HepG2 (cell line): Measurements from ENCODE around the gene PRM3. TPM values are rescaled to one million over a fixed set of nuclear protein-coding genes. Genes with fewer than 3 reads are reported as not detected.
A peak's percentile ranks its signal among the peaks of the same experiment; 100 is the strongest.

Experiments
- ATAC-seq: fragments of 200-7000 bp; cut with Tn5 transposase; 3 replicates; pipeline ENCODE4 v1.9.1; 2020; ENCODE audit warnings: mild to moderate bottlenecking, moderate library complexity
- BruUV-seq: library from RNA; stranded (reverse); fragments of 400-500 nt; replicated peaks from 2 replicates; lab custom pipeline; 2021; lab: Mats Ljungman, UMichigan
- CTCF ChIA-PET: fragments of 300-600 bp; formaldehyde crosslinking; extraction: SDS; loops from one replicate; lab custom pipeline; 2021; ENCODE audit warnings: low total read pairs, inconsistent platforms, low intra/inter-chr PET ratio; lab: Yijun Ruan, JAX
- POLR2A ChIA-PET: fragments of 350-600 bp; sonication (Branson Sonifier 250); formaldehyde crosslinking; loops from one replicate; lab custom pipeline; 2020; ENCODE audit warnings: antibody characterized with exemption, inconsistent platforms; lab: Yijun Ruan, JAX
- DNase-seq: peaks from one replicate; pipeline ENCODE4 v3.0.0-alpha.2; 2015; ENCODE audit warnings: low spot score
- FAIRE-seq: peaks from 3 replicates; lab custom pipeline; 2011; peaks lifted over from hg19 to GRCh38; lab: Jason Lieb, UNC
- H2AFZ ChIP-seq: one replicate; pipeline ENCODE4 v1.6.1; 2011; ENCODE audit warnings: low read length, inconsistent platforms
- H3K27ac ChIP-seq: fragments of 300-600 bp; 3 replicates; pipeline ENCODE4 v1.8.0; 2011; ENCODE audit warnings: mixed run types, mild to moderate bottlenecking, mixed read lengths, low read length, inconsistent platforms; ENCODE audit not compliant: insufficient read depth; ENCODE audit errors: extremely low read length
- H3K27me3 ChIP-seq, 2 experiments: fragments of 200-600 bp in 1 of 2; 2 replicates in 1 of 2; 3 replicates in 1 of 2; pipeline versions ENCODE4 v1.6.0 to v1.8.0; 2011; ENCODE audit warnings: low read length in 2 of 2, mild to moderate bottlenecking in 2 of 2, moderate library complexity in 2 of 2, inconsistent platforms in 1 of 2; ENCODE audit not compliant: insufficient read depth in 2 of 2, control insufficient read depth in 1 of 2
- H3K36me3 ChIP-seq, 2 experiments: fragments of 200-600 bp in 1 of 2; replicated peaks in 1 of 2; 2 replicates in 1 of 2; 3 replicates in 1 of 2; pipeline versions ENCODE4 v1.5.1 to v1.8.0; 2011; ENCODE audit warnings: low read length in 2 of 2, inconsistent platforms in 1 of 2; ENCODE audit not compliant: insufficient read depth in 2 of 2, control insufficient read depth in 1 of 2
- H3K4me1 ChIP-seq: 2 replicates; pipeline ENCODE4 v1.5.1; 2012; ENCODE audit warnings: low read length, inconsistent platforms; ENCODE audit not compliant: insufficient read depth
- H3K4me2 ChIP-seq: 2 replicates; pipeline ENCODE4 v1.6.0; 2011; ENCODE audit warnings: low read depth, low read length, inconsistent platforms
- H3K4me3 ChIP-seq, 3 experiments: fragments of 200-600 bp in 1 of 3; sonication (generic), shearing (Covaris generic) in 1 of 3; replicated peaks in 1 of 3; 2 replicates each; pipeline ENCODE4 v1.5.1; 2011 to 2016; ENCODE audit warnings: low read length in 3 of 3, inconsistent platforms in 2 of 3, low read depth in 2 of 3, mild to moderate bottlenecking in 2 of 3, control low read depth in 1 of 3, mixed read lengths in 1 of 3; ENCODE audit not compliant: insufficient read depth in 1 of 3
- H3K79me2 ChIP-seq: one replicate; pipeline ENCODE4 v1.6.1; 2011; ENCODE audit warnings: low read length, inconsistent platforms; ENCODE audit not compliant: insufficient read depth
- H3K9ac ChIP-seq: 2 replicates; pipeline ENCODE4 v1.6.0; 2011; ENCODE audit warnings: mild to moderate bottlenecking, low read depth, low read length, inconsistent platforms; ENCODE audit not compliant: insufficient read depth
- H3K9me3 ChIP-seq: 2 replicates; pipeline ENCODE4 v1.5.1; 2012; ENCODE audit warnings: mild to moderate bottlenecking, low read length
- H4K20me1 ChIP-seq: 2 replicates; pipeline ENCODE4 v1.6.0; 2011; ENCODE audit warnings: inconsistent platforms, mild to moderate bottlenecking, low read length, moderate library complexity; ENCODE audit not compliant: insufficient read depth
- AGO1 ChIP-seq: fragments of 200-400 bp; formaldehyde crosslinking; IDR thresholded peaks from 2 replicates; pipeline ENCODE4 v1.6.1; 2017; ENCODE audit warnings: mild to moderate bottlenecking, low read depth, low read length, moderate library complexity; ENCODE audit not compliant: poor library complexity, severe bottlenecking
- ARHGAP35 ChIP-seq: sonication (generic); formaldehyde crosslinking; IDR thresholded peaks from 2 replicates; pipeline ENCODE4 v1.9.0; 2022; ENCODE audit warnings: mild to moderate bottlenecking, inconsistent platforms, moderate library complexity, missing genetic modification reagents, borderline replicate concordance
- GATA4 ChIP-seq: sonication (generic); IDR thresholded peaks from 2 replicates; pipeline ENCODE4 v1.6.1; 2016; ENCODE audit warnings: antibody characterized with exemption, low read depth, borderline replicate concordance
- PITX1 ChIP-seq: sonication (generic); formaldehyde crosslinking; IDR thresholded peaks from 2 replicates; pipeline ENCODE4 v1.5.1; 2020; ENCODE audit warnings: mild to moderate bottlenecking, missing genetic modification reagents
- ZBTB38 ChIP-seq: sonication (generic); formaldehyde crosslinking; IDR thresholded peaks from 2 replicates; pipeline ENCODE4 v1.5.1; 2020; ENCODE audit warnings: mild to moderate bottlenecking, missing genetic modification reagents
- ZNF260 ChIP-seq: sonication (generic); formaldehyde crosslinking; IDR thresholded peaks from 2 replicates; pipeline ENCODE4 v1.4.0; 2020; ENCODE audit warnings: missing genetic modification reagents, low read depth, mild to moderate bottlenecking, borderline replicate concordance
- ZNF468 ChIP-seq: sonication (generic); formaldehyde crosslinking; IDR thresholded peaks from 2 replicates; pipeline ENCODE4 v1.8.0; 2022; ENCODE audit warnings: mild to moderate bottlenecking, moderate library complexity, missing genetic modification reagents
- ZNF747 ChIP-seq: sonication (generic); formaldehyde crosslinking; IDR thresholded peaks from 2 replicates; pipeline ENCODE4 v1.8.1; 2023; ENCODE audit warnings: missing genetic modification reagents, mild to moderate bottlenecking, borderline replicate concordance
- ZNF768 ChIP-seq: sonication (generic); formaldehyde crosslinking; IDR thresholded peaks from 2 replicates; pipeline ENCODE4 v1.4.0; 2020; ENCODE audit warnings: missing genetic modification reagents
- WGBS: methylation state at CpG from one replicate; pipeline ENCODE4 v1.1.6; 2017; ENCODE audit warnings: low lambda C conversion rate; 5-methylcytosine and 5-hydroxymethylcytosine counted together
- in situ Hi-C: cut with HindIII; loops from 2 replicates; pipeline ENCODE4 v1.10.0; 2017; ENCODE audit warnings: low pct_unique_long_range_greater_than_20kb; ENCODE audit not compliant: extremely low pct_ligation_motif_present
- intact Hi-C: fragments of 100-400 bp; cut with micrococcal nuclease; formaldehyde crosslinking; loops from one replicate; pipeline ENCODE4 v1.10.0; 2022; ENCODE audit not compliant: unreplicated experiment
- polyA plus RNA-seq, 8 experiments: library from polyadenylated mRNA; depleted of rRNA in 3 of 8; stranded (reverse) in 7 of 8; unstranded in 1 of 8; fragments of >200 nt; fragmentation: Illumina TruSeq in 4 of 8; extraction: Trizol in 4 of 8; gene quantifications; 2 replicates each; pipeline versions ENCODE4 v1.2.1 to v1.2.3, GENCODE V29; 2011 to 2016; ENCODE audit warnings: low read depth in 4 of 8, missing spikeins in 1 of 8, mixed read lengths in 1 of 8; ENCODE audit not compliant: insufficient read depth in 1 of 8
- total RNA-seq, 5 experiments: library from RNA; depleted of rRNA; stranded (reverse); fragments of >200 nt; fragmentation: Illumina TruSeq; extraction: Trizol; gene quantifications; 2 replicates each; pipeline ENCODE4 v1.2.3, GENCODE V29; 2016; ENCODE audit warnings: low read depth in 1 of 5
- TF ChIP-seq, protein P1 (sequence below): sonication (generic); formaldehyde crosslinking; IDR thresholded peaks from 2 replicates; pipeline ENCODE4 v1.5.1; 2020; ENCODE audit warnings: mild to moderate bottlenecking, moderate library complexity, missing genetic modification reagents
- TF ChIP-seq, protein P2 (sequence below): sonication (generic); formaldehyde crosslinking; IDR thresholded peaks from 2 replicates; pipeline ENCODE4 v1.4.0; 2020; ENCODE audit warnings: missing genetic modification reagents, borderline replicate concordance
- TF ChIP-seq, protein P3 (sequence below): sonication (generic); formaldehyde crosslinking; IDR thresholded peaks from 2 replicates; pipeline ENCODE4 v1.4.0; 2020; ENCODE audit warnings: mild to moderate bottlenecking, missing genetic modification reagents

The PRM3 gene
- total and polyA plus RNA-seq, 2 of the 13 experiments (the other 11 are each of a cell fraction or from before 2014, with no cell fraction given): not detected

DNA sequence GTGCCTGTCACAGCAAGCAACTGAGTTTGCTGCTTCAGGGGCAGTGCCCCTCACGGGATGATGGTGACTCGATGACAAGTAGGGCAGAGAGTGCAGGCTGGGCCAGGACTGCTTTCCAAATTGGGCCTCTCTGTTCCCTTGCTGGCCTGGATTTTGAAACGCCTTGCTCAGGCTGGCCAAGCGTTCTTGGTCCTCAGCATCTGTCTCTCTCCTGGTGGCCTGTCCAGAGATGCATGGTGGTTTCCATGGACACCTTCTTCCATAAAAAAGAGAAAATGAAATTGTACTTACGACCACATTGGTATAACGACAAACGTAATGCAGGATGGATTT is 27.1 kb upstream of the PRM3 start:
- WGBS: 74% methylated on average over 7 of the region's 7 CpGs
- intact Hi-C loops (no loop called here), in situ Hi-C loops (no loop called here)
- no peak for DNase-seq
- Histone ChIP-seq H3K9ac (no peak overlapping the region), H3K4me2 (no peak overlapping the region; the same call in 1 of the 2 replicates), H3K4me1 (peaks cover 85% of the 10 kb centered on the region), H3K4me3 (no peak overlapping the region), H4K20me1 (no peaks in the 10 kb centered on the region), H3K36me3 (no peaks in the 10 kb centered on the region), H2AFZ (no peak overlapping the region), H3K79me2 (no peaks in the 10 kb centered on the region), H3K27ac (no peak overlapping the region), H3K27me3 (no peaks in the 10 kb centered on the region), H3K9me3 (no peaks in the 10 kb centered on the region)
- ChIA-PET POLR2A (interaction anchor here (6.2 kb wide), 1 partner anchor 44 kb away, joined by 167 read pairs; the partner anchor contains the start of gene SOCS1), CTCF (no interaction called here)
- no peak for FAIRE-seq
- no TSS peak for BruUV-seq
- ATAC-seq: no peak
- TF ChIP-seq PITX1 (no peak), ZNF768 (CRISPR knock-in tag) (peak; percentile 74; the same call in 1 of the 2 replicates), GATA4 (no peak), ARHGAP35 (CRISPR knock-in tag) (0 out of 2 replicates have a peak, but pooled peaks have one; percentile 8), ZNF260 (CRISPR knock-in tag) (no peak), ZNF468 (CRISPR knock-in tag) (no peak), ZNF747 (CRISPR knock-in tag) (no peak), ZBTB38 (CRISPR knock-in tag) (peak; percentile 61; the same call in 1 of the 2 replicates), AGO1 (no peak)
- TF ChIP-seq, protein P1, sequence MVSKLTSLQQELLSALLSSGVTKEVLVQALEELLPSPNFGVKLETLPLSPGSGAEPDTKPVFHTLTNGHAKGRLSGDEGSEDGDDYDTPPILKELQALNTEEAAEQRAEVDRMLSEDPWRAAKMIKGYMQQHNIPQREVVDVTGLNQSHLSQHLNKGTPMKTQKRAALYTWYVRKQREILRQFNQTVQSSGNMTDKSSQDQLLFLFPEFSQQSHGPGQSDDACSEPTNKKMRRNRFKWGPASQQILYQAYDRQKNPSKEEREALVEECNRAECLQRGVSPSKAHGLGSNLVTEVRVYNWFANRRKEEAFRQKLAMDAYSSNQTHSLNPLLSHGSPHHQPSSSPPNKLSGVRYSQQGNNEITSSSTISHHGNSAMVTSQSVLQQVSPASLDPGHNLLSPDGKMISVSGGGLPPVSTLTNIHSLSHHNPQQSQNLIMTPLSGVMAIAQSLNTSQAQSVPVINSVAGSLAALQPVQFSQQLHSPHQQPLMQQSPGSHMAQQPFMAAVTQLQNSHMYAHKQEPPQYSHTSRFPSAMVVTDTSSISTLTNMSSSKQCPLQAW: no peak
- TF ChIP-seq, protein P2, sequence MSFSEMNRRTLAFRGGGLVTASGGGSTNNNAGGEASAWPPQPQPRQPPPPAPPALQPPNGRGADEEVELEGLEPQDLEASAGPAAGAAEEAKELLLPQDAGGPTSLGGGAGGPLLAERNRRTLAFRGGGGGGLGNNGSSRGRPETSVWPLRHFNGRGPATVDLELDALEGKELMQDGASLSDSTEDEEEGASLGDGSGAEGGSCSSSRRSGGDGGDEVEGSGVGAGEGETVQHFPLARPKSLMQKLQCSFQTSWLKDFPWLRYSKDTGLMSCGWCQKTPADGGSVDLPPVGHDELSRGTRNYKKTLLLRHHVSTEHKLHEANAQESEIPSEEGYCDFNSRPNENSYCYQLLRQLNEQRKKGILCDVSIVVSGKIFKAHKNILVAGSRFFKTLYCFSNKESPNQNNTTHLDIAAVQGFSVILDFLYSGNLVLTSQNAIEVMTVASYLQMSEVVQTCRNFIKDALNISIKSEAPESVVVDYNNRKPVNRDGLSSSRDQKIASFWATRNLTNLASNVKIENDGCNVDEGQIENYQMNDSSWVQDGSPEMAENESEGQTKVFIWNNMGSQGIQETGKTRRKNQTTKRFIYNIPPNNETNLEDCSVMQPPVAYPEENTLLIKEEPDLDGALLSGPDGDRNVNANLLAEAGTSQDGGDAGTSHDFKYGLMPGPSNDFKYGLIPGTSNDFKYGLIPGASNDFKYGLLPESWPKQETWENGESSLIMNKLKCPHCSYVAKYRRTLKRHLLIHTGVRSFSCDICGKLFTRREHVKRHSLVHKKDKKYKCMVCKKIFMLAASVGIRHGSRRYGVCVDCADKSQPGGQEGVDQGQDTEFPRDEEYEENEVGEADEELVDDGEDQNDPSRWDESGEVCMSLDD: no peak
- TF ChIP-seq, protein P3, sequence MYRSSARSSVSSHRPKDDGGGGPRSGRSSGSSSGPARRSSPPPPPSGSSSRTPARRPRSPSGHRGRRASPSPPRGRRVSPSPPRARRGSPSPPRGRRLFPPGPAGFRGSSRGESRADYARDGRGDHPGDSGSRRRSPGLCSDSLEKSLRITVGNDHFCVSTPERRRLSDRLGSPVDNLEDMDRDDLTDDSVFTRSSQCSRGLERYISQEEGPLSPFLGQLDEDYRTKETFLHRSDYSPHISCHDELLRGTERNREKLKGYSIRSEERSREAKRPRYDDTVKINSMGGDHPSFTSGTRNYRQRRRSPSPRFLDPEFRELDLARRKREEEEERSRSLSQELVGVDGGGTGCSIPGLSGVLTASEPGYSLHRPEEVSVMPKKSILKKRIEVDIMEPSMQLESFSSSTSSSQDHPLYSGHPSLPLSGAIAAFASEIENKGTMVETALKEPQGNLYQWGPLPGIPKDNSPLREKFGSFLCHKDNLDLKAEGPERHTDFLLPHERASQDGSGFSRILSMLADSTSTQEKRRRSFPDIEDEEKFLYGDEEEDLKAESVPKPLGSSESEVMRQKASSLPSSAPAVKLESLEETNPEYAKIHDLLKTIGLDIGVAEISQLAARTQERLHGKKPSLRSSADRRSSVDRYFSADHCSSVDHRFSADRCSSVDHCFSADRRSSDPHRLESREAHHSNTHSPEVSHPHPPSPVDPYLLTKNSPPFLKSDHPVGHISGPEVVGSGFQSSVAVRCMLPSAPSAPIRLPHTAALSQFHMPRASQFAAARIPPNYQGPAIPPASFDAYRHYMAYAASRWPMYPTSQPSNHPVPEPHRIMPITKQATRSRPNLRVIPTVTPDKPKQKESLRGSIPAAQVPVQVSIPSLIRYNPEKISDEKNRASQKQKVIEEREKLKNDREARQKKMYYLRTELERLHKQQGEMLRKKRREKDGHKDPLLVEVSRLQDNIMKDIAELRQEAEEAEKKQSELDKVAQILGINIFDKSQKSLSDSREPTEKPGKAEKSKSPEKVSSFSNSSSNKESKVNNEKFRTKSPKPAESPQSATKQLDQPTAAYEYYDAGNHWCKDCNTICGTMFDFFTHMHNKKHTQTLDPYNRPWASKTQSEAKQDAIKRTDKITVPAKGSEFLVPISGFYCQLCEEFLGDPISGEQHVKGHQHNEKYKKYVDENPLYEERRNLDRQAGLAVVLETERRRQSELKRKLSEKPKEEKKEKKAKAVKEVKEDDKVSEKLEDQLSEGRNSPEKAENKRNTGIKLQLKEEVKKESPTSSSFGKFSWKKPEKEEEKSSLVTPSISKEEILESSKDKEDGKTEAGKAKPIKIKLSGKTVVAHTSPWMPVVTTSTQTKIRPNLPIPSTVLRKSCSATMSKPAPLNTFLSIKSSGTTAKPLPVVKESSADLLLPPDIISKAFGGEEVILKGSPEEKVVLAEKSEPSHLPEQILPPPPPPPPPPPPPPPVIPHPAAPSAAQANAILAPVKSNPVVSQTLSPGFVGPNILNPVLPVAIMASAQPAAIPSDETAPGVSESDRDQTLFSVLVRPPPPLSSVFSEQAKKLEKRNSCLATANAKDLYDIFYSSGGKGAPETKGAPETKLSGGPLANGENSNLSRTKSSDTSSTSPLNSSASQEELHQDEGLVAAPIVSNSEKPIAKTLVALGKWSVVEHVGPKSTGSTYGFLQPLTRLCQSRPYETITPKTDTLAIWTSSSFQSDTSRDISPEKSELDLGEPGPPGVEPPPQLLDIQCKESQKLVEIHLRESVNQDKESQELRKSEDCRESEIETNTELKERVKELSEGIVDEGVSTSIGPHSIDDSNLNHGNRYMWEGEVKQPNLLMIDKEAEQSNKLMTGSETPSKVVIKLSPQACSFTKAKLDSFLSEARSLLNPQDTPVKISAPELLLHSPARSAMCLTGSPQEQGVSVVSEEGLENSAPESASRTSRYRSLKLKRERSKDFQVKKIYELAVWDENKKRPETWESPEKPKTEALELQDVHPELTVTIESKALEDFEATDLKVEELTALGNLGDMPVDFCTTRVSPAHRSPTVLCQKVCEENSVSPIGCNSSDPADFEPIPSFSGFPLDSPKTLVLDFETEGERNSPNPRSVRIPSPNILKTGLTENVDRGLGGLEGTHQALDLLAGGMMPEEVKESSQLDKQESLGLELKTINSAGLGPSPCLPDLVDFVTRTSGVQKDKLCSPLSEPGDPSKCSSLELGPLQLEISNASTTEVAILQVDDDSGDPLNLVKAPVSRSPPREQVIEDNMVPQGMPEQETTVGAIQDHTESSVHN: no peak
